Uterus (tissue), 2 donors: ENCODE measurements around the gene DCST1.

ENCODE experiments used
- POLR2A ChIP-seq, 2 donors: fragments of 450-650 bp; IDR thresholded peaks; one replicate each; pipeline ENCODE4 v1.6.1; 2016; ENCODE audit warnings: antibody characterized with exemption in 2 of 2, mild to moderate bottlenecking in 1 of 2, moderate library complexity in 1 of 2
- TF ChIP-seq, protein P1 (sequence below), 4 experiments: fragments of 200-600 bp in 2 of 4; fragments of 450-650 bp in 2 of 4; sonication (generic) in 2 of 4; IDR thresholded peaks; one replicate each; pipeline ENCODE4 v1.5.1; 2016 to 2019; ENCODE audit warnings: antibody characterized with exemption in 4 of 4, mild to moderate bottlenecking in 2 of 4, moderate library complexity in 1 of 4

DNA sequence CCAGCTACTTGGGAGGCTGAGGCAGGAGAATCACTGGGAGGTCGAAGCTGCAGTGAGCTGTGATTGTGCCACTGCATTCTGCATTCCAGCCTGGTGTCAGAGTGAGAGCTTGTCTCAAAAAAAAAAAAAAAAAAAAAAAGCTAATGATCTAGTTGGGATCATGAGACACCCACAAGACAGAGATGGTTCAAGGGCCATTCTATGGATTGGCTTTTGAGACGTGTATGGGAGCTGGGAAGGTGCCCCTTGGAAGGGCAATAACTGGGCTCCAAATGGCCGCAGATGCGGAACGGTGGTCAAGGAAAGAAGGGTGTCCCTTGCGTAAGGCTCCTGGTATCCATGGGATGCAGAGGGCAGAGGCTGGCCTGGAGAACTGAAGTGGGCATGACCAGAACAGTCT is 10.7 kb downstream of the DCST1 start:
- TF ChIP-seq, protein P1, sequence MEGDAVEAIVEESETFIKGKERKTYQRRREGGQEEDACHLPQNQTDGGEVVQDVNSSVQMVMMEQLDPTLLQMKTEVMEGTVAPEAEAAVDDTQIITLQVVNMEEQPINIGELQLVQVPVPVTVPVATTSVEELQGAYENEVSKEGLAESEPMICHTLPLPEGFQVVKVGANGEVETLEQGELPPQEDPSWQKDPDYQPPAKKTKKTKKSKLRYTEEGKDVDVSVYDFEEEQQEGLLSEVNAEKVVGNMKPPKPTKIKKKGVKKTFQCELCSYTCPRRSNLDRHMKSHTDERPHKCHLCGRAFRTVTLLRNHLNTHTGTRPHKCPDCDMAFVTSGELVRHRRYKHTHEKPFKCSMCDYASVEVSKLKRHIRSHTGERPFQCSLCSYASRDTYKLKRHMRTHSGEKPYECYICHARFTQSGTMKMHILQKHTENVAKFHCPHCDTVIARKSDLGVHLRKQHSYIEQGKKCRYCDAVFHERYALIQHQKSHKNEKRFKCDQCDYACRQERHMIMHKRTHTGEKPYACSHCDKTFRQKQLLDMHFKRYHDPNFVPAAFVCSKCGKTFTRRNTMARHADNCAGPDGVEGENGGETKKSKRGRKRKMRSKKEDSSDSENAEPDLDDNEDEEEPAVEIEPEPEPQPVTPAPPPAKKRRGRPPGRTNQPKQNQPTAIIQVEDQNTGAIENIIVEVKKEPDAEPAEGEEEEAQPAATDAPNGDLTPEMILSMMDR (IDR thresholded peaks at IDR 0.05): no peak
- TF ChIP-seq POLR2A (IDR thresholded peaks at IDR 0.05): no peak
